Gastroesophageal sphincter (tissue), 4 donors: ENCODE data around the gene EGLN2. TPM values are rescaled to one million over a fixed set of nuclear protein-coding genes. Genes with fewer than 3 reads are reported as not detected.
A peak's percentile ranks its signal among the peaks of the same experiment; 100 is the strongest.

ENCODE experiments used
- ATAC-seq: fragments of 150-250 bp; one replicate; pipeline ENCODE4 v1.9.1; 2016; ENCODE audit warnings: mild to moderate bottlenecking, moderate library complexity
- H3K27ac ChIP-seq, 4 donors: fragments of 200-600 bp; sonication (generic) in 3 of 4; 1 replicate in 3 of 4; 2 replicates in 1 of 4; pipeline ENCODE4 v1.5.1; 2016 to 2019
- H3K27me3 ChIP-seq: fragments of 200-600 bp; sonication (generic); one replicate; pipeline ENCODE4 v1.5.1; 2019
- H3K36me3 ChIP-seq, 2 donors: fragments of 200-600 bp; sonication (generic); one replicate each; pipeline ENCODE4 v1.5.1; 2019; ENCODE audit warnings: control low read depth in 1 of 2
- H3K4me1 ChIP-seq, 3 donors: fragments of 200-600 bp; sonication (generic); 1 replicate in 2 of 3; 2 replicates in 1 of 3; pipeline ENCODE4 v1.5.1; 2016 to 2019; ENCODE audit warnings: control low read depth in 2 of 3
- H3K4me3 ChIP-seq, 2 donors: fragments of 200-600 bp; sonication (generic); one replicate each; pipeline ENCODE4 v1.5.1; 2019; ENCODE audit warnings: mild to moderate bottlenecking in 1 of 2, moderate library complexity in 1 of 2
- H3K9me3 ChIP-seq, 3 donors: fragments of 200-600 bp; sonication (generic); one replicate each; pipeline ENCODE4 v1.5.1; 2017 to 2019; ENCODE audit warnings: control low read depth in 2 of 3
- EP300 ChIP-seq: sonication (generic); formaldehyde crosslinking; IDR thresholded peaks from one replicate; pipeline ENCODE4 v1.6.1; 2017; ENCODE audit warnings: antibody characterized with exemption, mild to moderate bottlenecking
- POLR2A ChIP-seq, 2 donors: fragments of 450-650 bp; IDR thresholded peaks; one replicate each; pipeline ENCODE4 v1.6.1; 2017; ENCODE audit warnings: antibody characterized with exemption in 2 of 2, mild to moderate bottlenecking in 2 of 2, moderate library complexity in 1 of 2
- POLR2AphosphoS5 ChIP-seq: sonication (generic); formaldehyde crosslinking; IDR thresholded peaks from one replicate; pipeline ENCODE4 v1.6.1; 2017; ENCODE audit warnings: antibody characterized with exemption
- WGBS, 2 donors: methylation state at CpG; one replicate each; pipeline ENCODE4 v1.1.5; 2018; ENCODE audit warnings: low coverage in 1 of 2; 5-methylcytosine and 5-hydroxymethylcytosine counted together
- total RNA-seq, 4 donors: library from RNA; depleted of rRNA; stranded (reverse); fragments of >200 nt; gene quantifications; one replicate each; pipeline ENCODE4 v1.1.0, GENCODE V29; 2016
- TF ChIP-seq, protein P1 (sequence below), 4 experiments: fragments of 200-600 bp in 2 of 4; fragments of 450-650 bp in 2 of 4; sonication (generic) in 1 of 4; IDR thresholded peaks; one replicate each; pipeline ENCODE4 v1.5.1; 2017 to 2019; ENCODE audit warnings: antibody characterized with exemption in 4 of 4, mild to moderate bottlenecking in 2 of 4, moderate library complexity in 2 of 4

Gene EGLN2
- total RNA-seq, 4 donors from 2014 or later, result 99.1 to 115 (median 107) TPM

DNA sequence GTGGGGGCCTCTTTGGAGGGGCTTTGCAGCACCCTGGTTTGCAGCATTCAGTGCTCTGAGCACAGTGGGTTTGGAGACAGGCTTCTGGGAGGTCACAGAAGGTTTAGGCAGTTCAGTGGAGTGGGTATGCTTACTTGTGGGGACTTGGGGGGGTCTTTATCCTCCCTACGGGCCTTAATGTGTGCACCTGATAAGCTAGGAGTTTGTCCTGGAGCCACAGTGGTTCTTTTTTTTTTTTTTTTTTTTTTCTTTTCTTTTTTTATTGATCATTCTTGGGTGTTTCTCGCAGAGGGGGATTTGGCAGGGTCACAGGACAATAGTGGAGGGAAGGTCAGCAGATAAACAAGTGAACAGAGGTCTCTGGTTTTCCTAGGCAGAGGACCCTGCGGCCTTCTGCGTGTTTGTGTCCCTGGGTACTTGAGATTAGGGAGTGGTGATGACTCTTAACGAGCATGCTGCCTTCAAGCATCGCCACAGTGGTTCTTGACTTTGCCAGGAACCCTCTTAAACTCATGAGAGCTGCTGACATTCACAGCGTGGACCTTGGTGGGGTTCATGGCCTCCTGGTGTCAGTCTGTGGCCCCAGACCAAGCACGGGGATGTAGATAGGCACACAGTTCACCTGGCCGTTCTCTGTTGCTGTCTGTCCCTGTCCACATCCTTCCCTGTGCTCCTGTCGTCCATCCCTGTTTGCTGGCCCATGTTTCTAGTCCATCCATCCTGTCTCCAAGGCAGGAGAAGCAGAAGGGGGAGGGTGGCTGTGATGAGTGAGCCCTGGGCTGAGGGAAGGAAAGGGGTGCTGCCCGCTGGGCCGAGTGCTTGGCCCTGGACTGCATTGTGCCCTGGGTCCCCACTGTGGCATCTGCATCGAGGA lies 2.7 kb downstream of the EGLN2 start:
- peak overlapping the region in 1 of 2 donors; percentile 97 for H3K4me3 ChIP-seq
- H3K9me3 ChIP-seq, result no peaks in the 10 kb centered on the region
- H3K36me3 ChIP-seq, result peaks cover 0 to 12% of the 10 kb centered on the region in 2 donors
- H3K4me1 ChIP-seq, result peaks cover 16 to 80% (median 67%) of the 10 kb centered on the region in 3 donors
- no peak for TF ChIP-seq POLR2A (IDR thresholded peaks at IDR 0.05)
- TF ChIP-seq, protein P1, sequence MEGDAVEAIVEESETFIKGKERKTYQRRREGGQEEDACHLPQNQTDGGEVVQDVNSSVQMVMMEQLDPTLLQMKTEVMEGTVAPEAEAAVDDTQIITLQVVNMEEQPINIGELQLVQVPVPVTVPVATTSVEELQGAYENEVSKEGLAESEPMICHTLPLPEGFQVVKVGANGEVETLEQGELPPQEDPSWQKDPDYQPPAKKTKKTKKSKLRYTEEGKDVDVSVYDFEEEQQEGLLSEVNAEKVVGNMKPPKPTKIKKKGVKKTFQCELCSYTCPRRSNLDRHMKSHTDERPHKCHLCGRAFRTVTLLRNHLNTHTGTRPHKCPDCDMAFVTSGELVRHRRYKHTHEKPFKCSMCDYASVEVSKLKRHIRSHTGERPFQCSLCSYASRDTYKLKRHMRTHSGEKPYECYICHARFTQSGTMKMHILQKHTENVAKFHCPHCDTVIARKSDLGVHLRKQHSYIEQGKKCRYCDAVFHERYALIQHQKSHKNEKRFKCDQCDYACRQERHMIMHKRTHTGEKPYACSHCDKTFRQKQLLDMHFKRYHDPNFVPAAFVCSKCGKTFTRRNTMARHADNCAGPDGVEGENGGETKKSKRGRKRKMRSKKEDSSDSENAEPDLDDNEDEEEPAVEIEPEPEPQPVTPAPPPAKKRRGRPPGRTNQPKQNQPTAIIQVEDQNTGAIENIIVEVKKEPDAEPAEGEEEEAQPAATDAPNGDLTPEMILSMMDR (IDR thresholded peaks at IDR 0.05), result no peak
- no peak for TF ChIP-seq POLR2AphosphoS5
- TF ChIP-seq EP300, result no peak
- no peak for ATAC-seq
- WGBS, 2 donors, result 25% methylated on average over 6 of the region's 13 CpGs; no CpG with 5 or more reads in 1 of the 2 donors
- no peaks in the 10 kb centered on the region for H3K27me3 ChIP-seq
- peak overlapping the region; percentile 21 to 99 (median 96) for H3K27ac ChIP-seq

DNA sequence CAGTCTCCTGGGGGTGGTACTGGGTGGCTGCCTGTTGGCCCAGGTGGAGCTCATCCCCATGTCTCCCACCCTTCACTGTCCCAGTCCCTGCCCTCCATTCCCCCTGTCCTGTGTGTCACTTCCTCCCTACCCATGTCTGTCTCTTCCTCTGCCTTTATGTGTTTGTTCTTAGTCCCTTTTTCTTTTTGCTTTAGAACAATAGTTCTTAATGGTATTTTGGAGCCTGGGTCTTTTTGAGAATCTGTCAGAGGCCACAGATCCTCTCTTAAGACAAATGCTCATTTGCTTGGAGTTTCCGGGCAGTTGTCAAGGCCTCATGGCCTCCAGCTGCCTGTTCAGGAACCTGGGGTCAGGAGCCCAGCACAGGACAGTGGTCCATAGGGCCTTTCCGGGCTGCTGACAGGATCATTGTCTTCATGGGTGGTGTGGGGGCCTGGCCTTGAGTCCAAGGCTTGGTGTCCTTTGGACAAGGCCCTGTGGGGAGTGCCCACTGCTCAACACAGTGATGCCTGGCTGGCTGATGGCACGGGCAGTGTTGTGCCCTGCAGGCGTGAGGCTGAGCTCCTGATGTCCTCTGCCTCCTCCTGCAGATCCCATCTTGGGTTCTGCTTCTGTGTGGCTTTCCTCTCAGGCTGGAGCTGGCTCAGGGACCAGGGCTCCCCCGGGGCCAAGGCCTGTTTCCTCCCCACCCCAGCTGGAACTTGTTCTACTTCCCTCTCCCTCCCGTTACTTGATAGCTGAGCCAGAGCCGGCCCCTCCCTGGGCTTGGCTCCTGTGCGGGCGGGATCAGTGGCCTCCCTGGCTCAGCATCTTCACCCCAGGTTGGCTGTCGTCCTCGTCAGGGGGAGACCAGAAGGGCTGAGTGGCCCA lies 3.5 kb downstream of the EGLN2 start:
- peak overlapping the region; percentile 21 to 99 (median 96) for H3K27ac ChIP-seq
- no peaks in the 10 kb centered on the region for H3K27me3 ChIP-seq
- ATAC-seq, result peak; percentile 13
- peaks cover 16 to 86% (median 75%) of the 10 kb centered on the region in 3 donors for H3K4me1 ChIP-seq
- H3K4me3 ChIP-seq, result peak overlapping the region; percentile 2 to 39
- no peaks in the 10 kb centered on the region for H3K9me3 ChIP-seq
- WGBS, 2 donors, result 0 to 38% methylated on average over 1 of the region's 11 CpGs
- H3K36me3 ChIP-seq, result peaks cover 0 to 17% of the 10 kb centered on the region in 2 donors
- peak; percentile 8 for TF ChIP-seq POLR2AphosphoS5
- TF ChIP-seq POLR2A (IDR thresholded peaks at IDR 0.05), result no peak

DNA sequence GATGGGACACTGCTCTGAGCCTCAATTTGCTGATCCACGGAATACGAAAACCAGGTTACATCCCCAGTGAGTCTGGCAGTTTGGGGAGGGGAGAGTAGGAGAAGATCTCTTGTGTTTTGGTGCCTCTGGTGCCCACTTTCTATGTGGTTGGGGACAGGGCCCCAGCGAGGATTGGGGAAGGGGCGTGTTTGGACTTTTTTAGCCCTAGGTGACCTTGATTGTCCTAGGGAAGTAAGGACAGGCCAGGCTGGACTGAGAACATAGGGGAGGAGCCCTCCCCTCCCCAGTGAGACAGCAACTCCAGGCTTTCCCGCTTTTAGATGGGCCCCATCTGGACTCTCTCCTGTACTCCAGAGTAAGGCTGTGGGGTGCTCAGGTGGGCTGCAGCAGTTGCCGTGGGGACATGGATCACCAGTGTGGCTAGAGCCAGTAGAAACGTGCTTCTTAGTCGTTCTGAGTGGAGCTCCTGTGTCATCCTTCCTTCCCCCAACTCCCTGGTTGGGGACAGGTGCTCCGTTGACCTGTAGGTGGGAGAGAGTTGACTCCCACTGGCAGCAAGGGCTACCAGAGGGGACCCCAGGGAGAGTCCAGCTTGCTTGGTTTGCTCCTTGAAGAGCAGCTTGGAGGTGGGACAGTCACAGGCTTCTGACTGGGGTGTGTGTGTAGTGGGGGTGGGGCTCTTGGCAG lies 4.3 kb downstream of the EGLN2 start:
- Histone ChIP-seq H3K27me3 (no peaks in the 10 kb centered on the region), H3K4me1 (peaks cover 16 to 86% (median 76%) of the 10 kb centered on the region in 3 donors), H3K9me3 (no peaks in the 10 kb centered on the region), H3K36me3 (peaks cover 0 to 24% of the 10 kb centered on the region in 2 donors), H3K27ac (peak overlapping the region; percentile 21 to 99 (median 96)), H3K4me3 (peak overlapping the region in 1 of 2 donors; percentile 39)
- no peak for ATAC-seq
- WGBS, 2 donors, result 24% methylated on average over 4 of the region's 9 CpGs; no CpG with 5 or more reads in 1 of the 2 donors
- TF ChIP-seq POLR2A (IDR thresholded peaks at IDR 0.05) (no peak), POLR2AphosphoS5 (no peak), EP300 (no peak)
- TF ChIP-seq, protein P1 (IDR thresholded peaks at IDR 0.05), result no peak

DNA sequence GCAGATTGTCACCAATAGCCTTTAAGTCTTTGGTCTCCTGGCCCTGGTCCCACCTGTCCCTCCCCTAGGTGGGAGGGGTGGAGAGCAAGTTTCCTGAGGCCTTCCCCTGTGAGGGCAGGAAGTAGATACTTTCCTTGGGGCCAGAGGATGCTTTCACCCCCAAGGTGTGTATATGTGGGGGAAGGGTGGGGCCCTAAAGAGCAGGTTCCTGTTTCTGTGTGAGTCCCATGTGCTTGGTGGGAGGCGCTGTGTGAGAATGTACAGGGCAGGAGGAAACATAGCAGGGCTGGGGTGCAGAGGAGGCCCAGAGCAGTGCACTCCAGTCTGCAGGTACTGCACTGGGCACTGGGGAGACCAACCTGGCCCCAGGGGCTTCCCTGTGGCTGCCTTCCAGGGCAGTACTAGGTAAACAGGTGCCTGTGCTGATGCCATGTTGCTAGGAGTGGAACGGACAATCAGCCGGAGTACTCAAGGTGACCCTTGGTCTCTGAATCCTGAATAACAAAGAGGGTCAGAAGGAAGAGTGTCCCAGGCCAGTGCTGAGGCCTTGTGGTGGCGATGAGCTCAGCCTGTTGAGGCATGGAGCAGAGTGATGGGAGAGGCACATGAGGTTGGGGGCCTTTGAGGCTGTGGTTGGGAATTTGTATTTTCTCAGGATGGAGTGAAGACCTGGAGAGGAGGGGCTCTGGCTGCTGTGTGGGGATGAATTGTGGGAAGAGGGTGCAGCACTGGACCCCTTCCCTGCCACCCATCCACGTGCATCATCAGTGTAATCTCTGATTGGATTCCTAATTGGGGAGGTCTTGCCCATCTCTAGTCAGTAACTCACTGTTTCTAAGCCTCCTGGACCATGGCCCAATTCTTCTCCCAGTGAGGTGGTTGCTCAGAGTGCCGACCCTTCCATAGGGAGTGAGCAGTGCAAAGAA lies 5.1 kb downstream of the EGLN2 start:
- no peaks in the 10 kb centered on the region for H3K27me3 ChIP-seq
- H3K9me3 ChIP-seq, result no peaks in the 10 kb centered on the region
- TF ChIP-seq POLR2A (IDR thresholded peaks at IDR 0.05), result no peak
- TF ChIP-seq, protein P1 (IDR thresholded peaks at IDR 0.05), result no peak
- TF ChIP-seq POLR2AphosphoS5, result no peak
- TF ChIP-seq EP300, result no peak
- H3K4me1 ChIP-seq, result peaks cover 16 to 93% (median 81%) of the 10 kb centered on the region in 3 donors
- no peak for ATAC-seq
- 17 to 54% methylated on average over 1 to 4 of the region's 6 CpGs for WGBS, 2 donors
- peak overlapping the region; percentile 21 to 99 (median 96) for H3K27ac ChIP-seq
- H3K36me3 ChIP-seq, result peaks cover 0 to 33% of the 10 kb centered on the region in 2 donors
- peak overlapping the region in 1 of 2 donors; percentile 39 for H3K4me3 ChIP-seq
